Inflammatory macrophage treated with lipopolysaccharide for 4 hours (primary cell): ENCODE measurements around the gene ANKRD44.
"Not testable (repeated sequence)": the region's sequence is repeated elsewhere in the genome, so short reads cannot be mapped to it uniquely, and the experiment has no call there.

ENCODE experiments used
- DNase-seq: peaks from one replicate; pipeline ENCODE4 v3.0.0-alpha.2; 2020

The ANKRD44 gene

DNA sequence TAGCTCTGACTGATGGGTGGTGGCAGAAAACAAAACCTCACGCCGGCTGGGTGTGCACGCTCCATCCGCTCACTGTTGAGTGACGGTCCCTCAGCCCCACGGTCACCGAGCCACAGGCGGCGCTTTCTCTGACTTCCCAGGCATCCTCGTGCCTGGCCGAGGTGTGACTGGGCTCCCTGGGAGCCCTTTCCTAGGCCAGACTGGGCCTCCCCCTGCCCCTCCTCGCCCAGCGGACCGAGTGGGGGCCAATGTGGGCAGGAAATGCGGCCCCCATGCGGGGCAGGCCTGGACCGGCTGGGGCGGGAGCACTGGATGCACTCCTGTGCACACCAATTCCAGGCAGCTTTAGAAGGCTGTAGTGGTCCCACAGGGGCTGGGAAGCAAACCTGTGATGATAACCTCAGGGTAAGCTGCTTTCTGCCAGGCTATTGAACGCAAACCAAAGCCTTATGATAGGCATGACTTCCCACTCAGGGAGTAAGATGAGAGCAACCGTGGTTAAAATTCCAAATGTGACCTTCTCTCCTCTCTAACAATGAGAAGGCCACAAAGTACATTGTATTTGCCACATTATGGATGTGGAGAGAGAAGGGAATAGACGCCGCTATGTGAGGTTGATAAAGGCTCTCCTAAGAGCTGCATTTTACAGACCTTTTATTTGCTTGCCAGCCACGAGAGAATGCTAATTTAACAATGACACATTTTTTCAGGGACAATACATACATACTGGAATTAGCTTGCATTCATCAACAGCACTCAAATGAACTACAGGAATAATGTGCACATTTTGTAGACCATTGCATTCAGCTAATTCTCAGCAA is 300.2 kb downstream of the ANKRD44 start:
- no peak for DNase-seq

GRCh38 chr2:197008741-197009341 is 301.7 kb downstream of the ANKRD44 start:
- not testable (repeated sequence) for DNase-seq

DNA sequence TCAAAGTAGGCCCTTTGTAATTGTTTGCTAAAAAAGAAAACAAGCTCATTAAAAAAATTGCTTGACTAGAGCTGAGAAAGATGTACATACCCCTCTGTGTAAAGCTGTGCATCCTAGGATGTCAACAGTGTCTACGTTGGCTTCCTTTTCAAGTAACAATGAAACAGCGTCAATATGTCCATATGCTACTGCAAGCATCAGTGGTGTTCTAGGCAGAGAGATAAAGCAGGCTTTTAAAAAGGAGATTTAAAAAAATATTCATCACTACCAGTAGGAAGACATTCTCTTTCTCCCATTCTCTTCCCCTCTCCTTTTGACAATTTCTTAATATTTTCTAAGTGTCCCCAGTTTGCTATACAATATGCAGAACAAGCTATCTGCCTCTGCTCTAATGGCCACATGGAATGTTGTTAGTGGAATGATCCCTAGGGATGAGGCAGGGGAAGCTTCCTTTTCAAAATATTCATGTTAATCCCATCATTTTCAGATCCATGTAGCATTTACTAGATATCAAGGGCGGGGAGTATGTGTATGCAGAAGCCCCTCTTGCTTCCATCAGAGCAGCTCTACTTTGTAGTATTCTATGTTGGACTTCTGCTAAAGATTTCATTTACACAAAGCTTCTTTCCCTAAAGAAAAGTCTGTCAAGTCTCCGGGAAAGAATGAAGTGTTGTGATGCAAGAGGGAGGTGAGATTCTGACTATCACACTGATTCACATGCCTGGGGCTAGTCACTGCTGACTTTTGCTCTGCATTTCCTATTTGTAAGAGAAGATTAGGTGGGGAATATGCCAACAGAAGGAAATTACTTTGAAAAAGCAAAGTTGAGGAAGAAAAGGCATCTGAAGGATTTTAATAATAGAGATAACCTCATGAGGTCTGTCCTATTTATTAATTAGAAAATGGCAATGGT is 302.6 kb downstream of the ANKRD44 start:
- no peak for DNase-seq

GRCh38 chr2:197001921-197002320 is 308.7 kb downstream of the ANKRD44 start:
- DNase-seq = no peak

DNA sequence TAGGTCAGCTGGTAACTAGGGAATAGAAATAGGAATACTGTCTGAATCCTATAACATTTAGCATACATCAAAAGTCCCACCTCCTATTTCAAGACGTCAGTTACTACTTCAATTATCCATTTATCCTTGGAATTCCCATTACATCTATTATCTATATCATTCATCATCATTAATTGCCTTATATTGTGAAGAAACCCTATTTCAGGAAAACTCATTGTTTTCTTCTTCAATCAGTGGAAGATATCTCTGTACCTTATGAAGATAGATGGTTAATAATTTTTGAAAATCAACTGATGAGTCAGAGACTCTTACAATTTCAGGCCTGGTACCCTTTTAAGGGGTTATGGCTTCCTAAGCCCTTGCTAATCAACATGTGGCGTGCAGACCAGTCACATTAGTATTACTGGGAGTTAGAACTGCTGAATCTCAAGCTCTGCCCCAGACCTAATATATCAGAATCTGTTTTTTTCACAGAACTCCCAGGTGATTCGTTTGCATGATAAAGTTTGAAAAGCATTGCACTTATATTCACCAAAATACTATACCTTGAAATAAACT is 314.7 kb downstream of the ANKRD44 start:
- DNase-seq = no peak

- DNase-seq = no peak
Observed at GRCh38 chr2:196994764-196995163, 315.8 kb downstream of the ANKRD44 start.

DNA sequence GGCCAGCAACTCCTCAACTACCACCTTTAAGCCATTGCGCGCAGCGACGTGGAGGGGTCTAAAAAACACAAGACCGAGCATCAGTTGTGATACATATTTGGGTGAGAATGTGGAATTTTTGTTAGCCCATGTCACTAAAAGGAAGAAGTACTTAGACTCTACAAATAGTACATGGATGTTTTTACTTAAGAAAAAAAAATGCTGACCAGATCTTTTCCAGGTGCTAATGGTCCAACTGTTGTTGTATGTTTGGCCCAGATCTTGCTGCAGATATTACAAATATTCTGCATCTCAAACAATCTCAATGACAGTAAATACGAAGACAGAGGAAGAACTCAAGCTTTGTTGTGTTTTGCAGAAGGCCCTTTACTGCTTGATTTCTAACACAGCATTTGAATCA is 317.0 kb downstream of the ANKRD44 start:
- no peak for DNase-seq

GRCh38 chr2:196992466-196992865 is 318.1 kb downstream of the ANKRD44 start:
- no peak for DNase-seq

DNA sequence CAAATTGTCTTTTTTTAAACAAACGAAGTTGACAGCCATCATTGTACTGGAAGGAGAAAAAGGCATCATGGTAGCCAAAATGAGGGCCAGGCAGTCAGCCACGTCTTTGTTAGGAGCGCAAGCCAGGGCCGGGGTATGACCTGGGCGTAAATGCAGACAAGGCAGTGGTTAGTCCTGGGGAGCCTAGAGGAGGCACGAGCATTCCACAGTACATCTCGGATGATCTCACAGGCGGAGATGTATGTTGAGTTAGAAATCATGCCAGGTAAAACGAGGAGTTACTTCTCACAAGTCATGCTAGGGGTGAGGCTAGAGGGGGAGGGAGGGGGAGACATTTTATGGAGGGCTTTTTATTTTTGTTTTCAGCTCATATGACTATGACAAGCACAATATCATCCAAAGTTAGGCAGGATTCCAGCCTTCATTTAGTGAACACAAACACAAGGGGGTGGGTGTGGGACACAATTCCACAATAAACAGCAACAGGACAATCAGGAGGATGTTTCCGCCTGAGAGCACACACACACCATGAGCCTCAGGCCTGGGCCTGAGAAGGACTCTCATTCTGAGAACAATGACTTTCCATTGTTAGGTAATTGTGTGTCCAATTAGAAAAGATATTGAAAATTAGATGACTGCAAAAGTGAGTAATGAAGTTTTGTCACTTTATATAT is 319.7 kb downstream of the ANKRD44 start:
- DNase-seq = no peak

DNA sequence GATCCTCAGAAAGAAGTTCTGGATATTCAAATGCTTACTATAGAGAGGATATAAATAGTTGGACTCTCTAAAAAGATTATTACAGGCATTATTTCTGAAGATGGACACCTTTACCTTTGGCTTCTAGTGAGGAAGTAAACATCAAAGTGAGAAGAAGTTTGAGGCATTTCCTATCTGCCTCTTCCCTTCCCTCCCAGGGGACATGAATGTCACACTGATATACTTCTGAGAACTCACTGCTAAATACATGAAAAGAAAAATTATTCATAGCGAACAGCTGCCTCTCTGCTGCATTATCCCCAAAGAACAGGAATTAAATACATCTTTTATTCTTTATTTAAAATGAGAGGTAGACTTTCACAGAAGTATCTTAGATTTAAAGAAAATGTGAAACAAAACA is 320.5 kb downstream of the ANKRD44 start:
- no peak for DNase-seq

DNA sequence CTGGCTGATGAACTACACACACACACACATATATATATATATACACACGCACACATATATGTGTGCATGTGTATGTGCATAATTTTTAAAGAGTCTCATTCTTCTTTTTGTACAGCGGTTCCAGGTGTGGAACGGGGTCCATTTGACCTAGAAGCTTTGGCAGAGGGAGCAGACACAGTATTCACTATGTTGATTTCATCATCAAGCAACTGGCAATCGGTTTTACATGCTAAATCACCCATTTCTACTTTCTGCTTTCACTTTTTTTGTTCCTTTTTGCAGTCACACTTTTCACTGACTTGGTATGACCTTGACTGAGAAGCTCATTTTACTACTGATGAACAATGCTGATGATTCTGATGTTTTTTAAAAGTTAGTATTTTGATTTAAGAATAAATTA is 321.1 kb downstream of the ANKRD44 start:
- DNase-seq = peak; percentile 51

GRCh38 chr2:196988639-196989038 is 321.9 kb downstream of the ANKRD44 start:
- DNase-seq = peak; percentile 45

- DNase-seq = peak; percentile 95
Observed at GRCh38 chr2:196987649-196988364, 322.8 kb downstream of the ANKRD44 start.

DNA sequence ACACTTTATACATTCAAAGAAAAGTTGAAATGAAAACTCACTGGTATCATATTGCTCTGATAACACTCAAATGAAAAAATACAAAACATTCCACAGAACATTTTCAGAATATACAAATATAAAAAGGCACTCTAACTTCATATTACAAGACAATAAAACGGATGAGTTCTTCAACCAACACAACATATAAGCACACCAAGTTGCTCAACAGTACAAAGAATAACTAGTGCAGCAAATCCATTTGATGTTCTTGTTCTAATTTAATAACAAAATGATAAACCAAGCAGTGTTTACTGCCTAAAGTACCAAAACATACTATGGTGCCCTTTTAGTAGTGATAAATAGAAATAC is 323.3 kb downstream of the ANKRD44 start:
- no peak for DNase-seq

GRCh38 chr2:196985511-196986183 is 324.9 kb downstream of the ANKRD44 start:
- peak; percentile 78 for DNase-seq

GRCh38 chr2:196984903-196985302 is 325.7 kb downstream of the ANKRD44 start:
- peak; percentile 35 for DNase-seq

GRCh38 chr2:196983934-196984333 is 326.6 kb downstream of the ANKRD44 start:
- DNase-seq = peak; percentile 91

DNA sequence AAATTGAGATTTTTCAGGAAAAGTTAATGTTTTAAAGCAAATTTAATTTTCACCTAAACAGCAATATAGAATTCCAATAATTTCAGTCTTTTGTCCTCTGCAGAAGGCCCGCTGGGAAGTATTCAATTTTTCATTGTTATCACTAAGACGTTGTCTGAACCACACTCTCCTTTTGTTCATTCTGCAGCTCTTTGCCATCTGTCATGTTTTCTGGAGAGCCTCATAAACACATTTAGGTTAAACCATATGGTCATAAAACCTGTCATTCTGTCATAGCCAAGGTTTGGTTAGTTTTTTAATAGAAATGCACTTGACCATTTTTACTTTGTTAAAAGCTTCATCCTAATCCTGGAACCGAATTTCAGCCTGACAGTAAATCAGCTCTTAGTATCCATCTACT is 330.1 kb downstream of the ANKRD44 start:
- no peak for DNase-seq

DNA sequence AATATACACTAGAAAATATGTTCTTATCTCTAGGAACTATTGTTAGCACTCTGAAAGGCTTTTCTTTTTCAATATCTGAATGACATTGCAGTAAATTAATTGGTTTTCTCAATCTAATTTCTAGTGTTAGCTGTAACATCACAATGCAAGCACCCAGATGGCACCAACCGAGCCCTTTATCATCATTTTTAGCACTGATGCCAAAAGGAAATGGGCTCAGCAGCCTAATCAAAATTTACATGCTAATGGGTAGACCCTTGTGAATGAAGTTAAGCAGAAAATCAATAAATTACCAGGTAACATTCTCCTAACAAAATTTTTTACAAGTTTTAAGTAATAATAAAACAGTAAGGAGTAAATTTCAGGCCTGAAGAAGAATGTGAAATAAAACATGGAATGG is 330.6 kb downstream of the ANKRD44 start:
- no peak for DNase-seq

- no peak for DNase-seq
Observed at GRCh38 chr2:196977507-196977906, 333.1 kb downstream of the ANKRD44 start.

DNA sequence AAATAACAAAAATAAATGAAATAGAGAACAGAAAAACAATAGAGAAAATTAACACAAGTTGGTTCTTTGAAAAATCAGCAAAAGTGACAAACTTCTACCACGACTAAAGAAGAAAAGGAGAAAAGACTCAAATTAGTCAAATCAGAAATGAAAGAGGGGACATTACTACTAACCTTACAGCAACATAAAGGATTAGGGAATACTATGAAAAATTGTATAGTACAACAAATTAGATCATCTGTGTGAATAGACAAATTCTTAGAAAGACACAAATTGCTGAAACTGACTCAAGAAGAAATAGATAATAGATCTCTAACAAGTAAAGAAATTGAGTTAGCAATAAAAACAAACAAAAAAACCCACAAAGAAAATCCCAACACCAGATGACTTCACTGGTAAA is 335.6 kb downstream of the ANKRD44 start:
- no peak for DNase-seq
